HG03432 (cell line): Measurements from ENCODE around the gene GZMB.
"Not testable (repeated sequence)": the region's sequence is repeated elsewhere in the genome, so short reads cannot be mapped to it uniquely, and the experiment has no call there.

ENCODE experiments used
- ATAC-seq: cut with Tn5 transposase; IDR thresholded peaks from one replicate; pipeline ENCODE4 v1.9.1; 2021; ENCODE audit warnings: mild to moderate bottlenecking, moderate library complexity; ENCODE audit not compliant: unreplicated experiment

GZMB gene

DNA sequence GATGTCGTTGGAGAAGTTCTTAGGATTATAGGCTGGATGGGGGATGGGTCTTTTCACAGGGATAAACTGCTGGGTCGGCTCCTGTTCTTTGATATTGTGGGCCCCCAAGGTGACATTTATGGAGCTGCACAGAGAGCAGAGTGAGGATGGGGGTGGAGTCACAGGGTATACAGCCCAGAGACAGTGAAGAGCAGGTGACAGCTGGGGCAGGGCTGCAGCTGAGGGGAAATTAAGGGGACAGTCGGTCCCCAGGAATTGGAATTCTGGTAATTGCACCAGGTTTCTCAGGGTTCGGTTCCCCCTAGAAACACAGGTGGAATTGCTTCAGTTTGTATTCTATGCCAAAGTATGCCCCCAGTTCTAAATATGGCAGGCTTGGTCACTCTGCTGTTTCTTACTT lies 1.7 kb downstream of the GZMB start:
- no peak for ATAC-seq

DNA sequence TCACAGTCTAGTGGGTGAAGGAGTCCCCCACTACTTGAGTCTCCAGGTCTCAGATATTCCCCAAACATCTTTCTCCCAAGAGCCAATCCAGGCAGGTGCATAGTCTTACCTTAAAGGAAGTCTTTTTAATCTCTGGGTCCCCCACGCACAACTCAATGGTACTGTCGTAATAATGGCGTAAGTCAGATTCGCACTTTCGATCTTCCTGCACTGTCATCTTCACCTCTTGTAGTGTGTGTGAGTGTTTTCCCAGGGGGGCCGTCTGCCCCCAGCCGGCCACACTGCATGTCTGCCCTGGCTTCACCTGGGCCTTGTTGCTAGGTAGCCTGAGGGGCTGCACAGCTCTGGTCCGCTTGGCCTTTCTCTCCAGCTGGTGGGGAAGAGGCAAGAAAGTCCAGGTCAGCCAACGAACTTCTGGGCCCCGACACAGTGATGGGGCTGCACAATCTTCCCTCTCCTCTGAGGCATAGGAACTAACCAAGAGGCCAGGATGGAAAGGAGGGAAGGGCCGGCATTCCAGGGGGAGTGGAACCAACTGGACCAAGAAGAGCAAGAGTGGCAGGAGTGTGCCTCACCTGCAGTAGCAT lies 2.1 kb downstream of the GZMB start:
- ATAC-seq: no peak

DNA sequence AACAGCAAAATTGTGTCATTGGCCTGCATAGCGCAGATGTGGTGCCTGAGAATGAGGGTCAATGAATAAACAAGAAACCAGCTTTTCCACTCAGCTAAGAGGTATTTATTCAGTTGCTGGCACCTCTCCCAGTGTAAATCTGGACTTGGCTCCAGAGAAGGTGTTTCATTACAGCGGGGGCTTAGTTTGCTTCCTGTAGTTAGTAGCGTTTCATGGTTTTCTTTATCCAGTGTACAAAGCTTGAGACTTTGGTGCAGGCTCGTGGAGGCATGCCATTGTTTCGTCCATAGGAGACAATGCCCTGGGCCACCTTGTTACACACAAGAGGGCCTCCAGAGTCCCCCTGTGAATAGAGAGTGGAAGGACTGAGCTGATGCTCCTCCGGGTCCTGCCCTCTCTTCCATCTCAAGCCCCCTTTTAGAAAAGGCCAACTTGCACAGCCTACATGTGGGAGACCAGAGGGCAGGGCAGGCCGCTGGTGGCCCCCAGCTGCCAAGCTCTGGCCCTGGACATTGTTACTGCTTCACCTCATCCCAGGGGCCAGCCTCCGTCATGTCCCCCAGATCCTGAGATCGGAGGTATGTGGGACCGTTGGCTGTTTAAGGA lies 3.0 kb downstream of the GZMB start:
- ATAC-seq: no peak

DNA sequence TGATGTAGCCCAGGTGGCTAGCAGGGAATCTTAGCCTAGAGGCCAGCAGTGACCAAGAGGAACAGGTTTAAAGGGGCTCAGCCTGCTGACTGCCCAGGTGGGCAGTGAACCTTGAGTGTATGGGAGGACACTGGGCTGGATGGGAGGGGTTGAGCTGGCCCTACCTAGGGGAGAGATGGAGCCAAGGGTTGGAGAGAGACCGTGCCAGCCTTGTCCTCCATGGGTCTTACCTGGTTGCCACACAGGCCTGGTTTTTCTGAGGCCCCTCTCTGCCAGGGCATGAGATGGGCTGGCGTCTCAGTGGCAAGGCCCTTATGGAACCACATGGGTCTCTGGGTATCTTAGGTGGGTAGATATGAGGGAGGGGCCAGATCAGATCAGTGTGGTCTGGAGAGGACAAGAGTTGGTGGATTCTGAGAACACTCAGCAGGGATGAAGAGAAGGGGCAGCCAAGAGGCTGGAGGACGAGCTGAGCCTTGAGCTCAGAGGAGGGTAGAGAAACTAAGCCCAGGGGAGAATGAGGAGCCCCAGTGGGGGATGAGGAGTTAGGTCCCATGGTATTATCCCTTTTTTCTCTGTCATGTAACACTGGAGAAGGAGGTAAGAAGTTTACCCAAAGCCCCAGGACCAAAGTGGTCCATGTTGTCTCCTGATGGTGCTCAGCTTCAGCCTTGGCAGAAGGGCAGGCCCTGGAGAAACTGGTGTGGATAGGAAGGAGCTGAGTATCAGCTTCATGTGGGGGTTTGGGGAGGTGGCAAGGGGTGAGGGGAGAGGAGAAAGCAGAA lies 3.7 kb downstream of the GZMB start:
- no peak for ATAC-seq

DNA sequence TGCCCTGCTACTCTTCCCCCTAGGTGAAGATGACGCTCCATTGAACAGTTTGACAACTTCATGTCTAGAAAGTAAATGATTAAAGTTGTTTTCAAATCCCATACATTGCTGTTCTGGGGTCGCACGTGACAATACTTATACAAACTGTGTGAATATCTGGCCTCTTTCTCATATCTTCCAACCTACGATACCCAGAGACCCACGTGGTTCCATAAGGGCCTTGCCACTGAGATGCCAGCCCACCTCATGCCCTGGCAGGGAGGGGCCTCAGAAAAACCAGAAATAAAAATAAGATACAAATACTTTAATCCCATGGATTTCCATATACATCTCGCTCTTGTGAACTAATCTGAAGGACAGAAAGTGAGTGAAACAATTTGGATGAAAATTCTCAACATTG lies 4.5 kb downstream of the GZMB start:
- ATAC-seq: no peak

DNA sequence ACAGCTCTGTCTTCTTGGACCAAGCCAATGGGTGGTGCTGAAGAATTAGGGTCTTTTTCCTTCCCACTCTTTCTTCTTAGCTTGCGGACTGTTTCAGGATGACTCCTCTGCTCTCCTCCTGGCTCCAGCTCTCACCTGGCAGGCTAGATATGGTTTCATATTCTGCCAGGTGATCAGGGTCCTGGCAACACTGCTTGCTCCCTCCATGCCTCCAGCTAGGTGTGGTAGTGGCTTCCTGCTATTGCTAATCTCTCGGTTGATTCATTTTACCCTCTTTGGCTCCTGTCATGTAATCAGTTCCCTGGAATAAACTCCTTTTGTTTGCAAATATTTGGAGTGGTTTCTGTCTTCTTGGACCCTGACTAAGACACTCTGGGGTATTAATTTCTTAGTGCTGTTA lies 20.2 kb downstream of the GZMB start:
- no peak for ATAC-seq

DNA sequence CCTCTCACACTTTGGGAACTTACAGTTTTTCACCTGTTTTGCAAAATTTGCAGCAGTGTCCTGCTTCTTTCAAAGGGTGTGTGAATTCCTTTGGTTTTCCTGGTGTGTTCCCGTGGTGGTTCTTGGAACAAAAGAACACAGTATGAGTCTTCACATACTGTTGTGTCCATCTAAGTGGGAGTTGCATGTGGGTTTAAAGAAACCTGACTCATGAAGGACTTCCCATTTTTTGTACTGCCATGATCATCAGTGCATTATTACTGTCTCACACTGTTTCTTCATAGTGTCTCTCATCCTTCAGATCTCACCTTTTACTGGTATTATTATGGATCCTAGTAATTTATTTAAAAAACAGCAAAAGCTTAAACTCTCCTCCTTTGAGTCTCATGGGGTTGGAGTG lies 20.7 kb downstream of the GZMB start:
- ATAC-seq: no peak

DNA sequence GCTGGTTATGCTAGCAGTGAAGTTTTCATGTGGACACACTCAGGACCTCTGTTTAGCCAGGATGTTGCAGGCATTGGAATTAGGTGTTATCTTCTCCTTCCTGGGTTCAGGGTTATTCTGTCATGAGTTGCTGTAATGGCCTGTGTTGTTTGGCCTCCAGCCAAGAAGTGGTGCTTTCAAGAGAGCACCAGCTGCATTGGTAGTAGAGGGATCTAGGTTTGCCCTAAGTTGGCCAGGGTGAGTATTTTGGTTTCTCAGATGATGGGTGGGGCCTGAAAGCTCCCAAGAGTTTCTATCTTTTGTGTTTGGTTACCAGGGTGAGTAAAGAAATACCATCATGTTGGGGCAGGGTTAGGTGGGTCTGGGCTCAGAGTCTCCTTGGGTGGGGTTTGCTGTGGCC lies 21.8 kb downstream of the GZMB start:
- no peak for ATAC-seq

DNA sequence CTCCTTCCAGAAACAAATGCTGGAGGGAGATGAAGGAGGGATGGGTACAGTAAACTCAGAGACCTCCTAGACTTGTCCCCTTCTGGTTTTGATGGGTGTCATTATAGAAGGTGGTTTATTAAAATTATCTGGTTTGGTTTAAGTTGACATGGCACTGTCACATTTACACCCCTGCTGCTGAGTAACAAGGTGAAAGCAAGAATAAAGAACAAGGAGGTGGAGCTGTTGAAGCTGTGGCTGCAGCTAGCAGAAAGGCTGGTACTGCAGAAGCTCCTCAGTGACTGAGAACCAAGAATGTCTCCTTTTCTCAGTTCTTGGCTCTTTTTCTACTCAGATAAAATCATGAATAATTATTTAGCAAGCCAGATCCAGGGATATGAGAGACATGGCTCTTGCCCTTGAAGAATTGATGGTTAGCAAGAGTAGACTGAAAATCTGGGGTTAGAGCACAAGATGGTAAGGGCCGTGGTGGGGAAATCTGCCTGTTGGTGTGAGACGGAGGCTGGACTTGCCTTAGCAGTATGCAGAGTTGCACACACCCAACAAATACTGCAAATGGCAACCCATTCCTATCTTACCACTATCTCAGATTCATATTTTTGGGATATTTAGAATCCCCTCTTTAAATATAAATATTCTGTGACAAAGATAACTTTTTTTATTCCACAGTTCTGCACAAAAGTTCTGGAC lies 24.2 kb downstream of the GZMB start, which contains the start of gene GZMH:
Gene GZMH (minus strand): TSS at position 31 of the 690 bp plus-strand sequence. CDS start 72 bp downstream, outside the sequence.
- ATAC-seq: peak; percentile 52

DNA sequence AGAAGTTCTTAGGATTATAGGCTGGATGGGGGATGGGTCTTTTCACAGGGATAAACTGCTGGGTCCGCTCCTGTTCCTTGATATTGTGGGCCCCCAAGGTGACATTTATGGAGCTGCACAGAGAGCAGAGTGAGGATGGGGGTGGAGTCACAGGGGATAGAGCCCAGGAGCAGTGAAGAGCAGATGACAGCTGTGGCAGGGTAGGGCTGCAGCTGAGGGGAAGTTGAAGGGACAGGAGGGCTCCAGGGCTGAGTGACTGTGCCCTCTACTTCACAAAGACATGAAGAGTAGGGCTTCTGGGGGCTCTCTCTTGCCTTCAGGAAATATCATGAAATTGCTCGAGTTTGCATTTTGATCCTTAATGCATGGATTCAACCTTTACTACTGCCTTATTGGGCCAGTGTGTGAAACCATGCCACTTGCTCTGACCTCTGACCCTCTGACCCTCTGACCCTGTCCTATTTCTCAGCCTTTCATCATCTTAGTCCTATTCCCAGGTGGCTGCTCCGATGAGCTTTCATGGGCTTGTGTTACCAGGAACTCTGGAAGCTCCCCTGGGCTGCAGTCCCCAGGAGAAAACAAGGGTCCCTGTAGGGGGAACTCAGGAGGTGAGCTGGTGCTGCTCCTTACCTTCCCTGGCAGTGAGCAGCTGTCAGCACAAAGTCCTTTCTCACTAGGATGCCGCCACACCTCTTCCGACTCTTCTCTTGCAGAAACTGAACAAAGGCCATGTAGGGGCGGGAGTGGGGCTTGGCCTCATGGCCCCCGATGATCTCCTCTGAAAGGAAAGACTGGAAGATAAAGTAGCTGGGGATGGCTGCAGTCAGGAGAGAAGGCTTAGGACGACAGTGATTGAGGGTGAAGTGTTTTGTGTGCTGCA lies 26.1 kb downstream of the GZMB start:
- no peak for ATAC-seq

DNA sequence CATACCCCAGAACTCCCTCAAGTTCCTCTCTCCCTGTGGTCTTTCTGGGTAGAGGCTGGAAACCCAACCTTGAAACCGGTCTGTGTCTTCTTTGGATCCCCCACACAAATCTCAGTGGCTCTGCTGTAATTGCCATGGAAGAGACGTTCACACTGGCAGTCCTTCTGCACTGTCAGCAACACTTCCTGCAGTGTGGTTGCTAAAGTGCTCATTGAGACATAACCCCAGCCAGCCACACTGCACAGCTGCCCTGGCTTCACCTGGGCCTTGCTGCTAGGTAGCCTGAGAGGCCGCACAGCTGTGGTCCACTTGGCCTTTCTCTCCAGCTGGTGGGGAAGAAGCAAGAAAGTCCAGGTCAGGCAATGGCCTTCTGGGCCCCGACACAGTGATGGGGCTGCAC lies 26.9 kb downstream of the GZMB start:
- ATAC-seq: no peak

DNA sequence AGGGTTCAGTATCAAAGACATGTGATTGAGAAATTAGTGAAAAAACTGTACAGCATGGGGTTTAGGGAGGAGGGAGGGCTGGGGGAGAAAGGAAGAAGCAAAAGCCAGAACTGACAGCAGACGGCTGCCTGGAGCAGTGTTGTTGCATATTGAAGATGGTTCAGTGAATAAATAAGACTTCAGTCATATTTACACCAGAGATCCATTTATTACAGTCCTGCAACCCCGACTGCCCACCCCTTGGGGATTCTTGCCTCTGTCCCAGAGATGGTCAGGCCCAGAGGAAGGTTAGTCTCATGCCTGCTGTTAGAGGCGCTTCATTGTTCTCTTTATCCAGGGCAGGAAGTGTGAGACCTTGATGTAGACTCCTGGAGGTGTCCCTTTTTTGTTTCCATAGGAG lies 27.7 kb downstream of the GZMB start:
- no peak for ATAC-seq

DNA sequence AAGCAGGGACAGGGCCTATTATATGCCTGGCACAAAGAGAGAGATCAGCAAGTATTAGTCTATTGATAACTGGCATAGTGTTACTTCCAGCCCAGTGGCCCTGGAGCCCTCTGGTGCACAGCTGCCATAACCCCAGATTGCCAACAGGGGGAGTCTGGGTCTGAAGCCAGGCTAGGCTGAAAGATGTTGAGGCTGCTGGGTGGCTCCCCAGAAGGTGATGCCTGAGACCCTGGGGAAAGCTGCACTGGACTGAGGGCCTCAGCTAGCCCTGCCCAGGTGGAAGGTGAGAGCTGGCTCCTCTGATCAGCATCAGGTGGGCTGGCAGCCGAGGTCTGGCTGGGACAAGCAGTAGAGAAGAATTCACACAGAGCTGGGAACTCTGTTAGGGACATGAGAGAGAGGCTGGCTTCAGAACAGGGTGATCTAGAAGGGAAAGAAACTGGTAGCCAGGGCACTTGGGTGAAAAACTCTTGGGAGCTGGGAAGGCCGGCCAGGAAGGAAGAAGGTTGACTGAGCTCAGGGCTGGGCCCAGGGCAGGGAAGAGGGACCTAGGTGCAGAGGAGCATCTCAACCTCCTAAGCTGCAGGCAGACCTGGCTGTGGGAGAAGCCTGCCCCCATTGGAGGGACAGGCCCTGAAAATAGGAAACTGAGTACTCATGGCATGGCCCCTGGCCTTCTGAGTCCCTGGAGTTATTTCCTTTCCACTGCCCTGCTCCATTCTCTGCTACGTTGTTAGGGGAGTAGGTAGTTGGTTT lies 28.4 kb downstream of the GZMB start:
- ATAC-seq: peak; percentile 86

DNA sequence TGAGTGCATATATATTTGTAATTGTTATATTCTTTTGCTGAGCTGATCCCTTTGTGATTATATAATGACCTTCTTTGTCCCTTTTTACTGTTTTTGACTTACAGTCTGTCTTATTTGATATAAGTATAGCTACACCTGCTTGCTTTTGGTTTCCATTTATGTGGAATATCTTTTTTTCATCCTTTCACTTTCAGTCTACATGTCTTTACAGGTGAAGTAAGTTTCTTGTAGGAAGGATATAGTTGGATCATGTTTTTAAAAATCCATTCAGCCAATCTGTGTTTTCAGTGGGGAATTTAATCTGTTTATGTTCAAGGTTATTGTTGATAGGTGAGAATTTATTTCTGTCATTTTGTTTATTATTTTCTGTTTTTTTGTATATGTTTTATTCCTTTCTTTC lies 36.6 kb downstream of the GZMB start:
- ATAC-seq: no peak

DNA sequence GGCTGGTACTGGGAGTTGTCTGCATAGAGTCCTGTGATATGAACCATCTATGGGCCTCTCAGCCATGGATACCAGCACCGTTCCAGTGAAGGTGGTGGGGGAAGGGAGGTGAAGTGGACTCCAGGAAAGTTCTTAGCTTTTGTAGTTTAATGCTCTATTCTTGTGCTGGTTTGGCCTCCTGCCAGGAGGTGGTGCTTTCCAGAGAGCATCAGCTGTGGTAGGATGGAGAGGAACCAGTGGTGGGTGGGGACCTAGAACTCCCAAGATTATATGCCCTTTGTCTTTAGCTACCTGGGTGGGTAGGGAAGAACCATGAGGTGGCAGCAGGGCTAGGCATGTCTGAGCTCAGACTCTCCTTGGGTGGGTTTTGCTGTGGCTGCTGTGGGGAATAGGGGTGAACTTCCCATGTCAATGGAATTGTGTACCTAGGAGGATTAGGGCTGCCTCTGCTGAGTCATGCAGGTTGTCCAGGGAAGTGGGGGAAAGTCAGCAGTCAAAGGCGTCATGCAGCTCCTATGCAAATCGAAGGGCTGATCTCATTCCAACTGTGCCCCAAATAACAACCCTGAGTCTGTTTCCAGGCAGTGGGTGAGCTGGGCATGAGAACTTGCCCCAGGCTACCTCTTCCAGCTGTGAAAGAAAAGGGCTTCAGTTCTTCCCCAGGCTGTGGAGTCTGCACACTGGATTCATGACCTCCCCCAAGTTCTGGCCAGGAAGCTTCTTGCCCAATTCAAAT lies 38.7 kb downstream of the GZMB start:
- ATAC-seq: no peak

DNA sequence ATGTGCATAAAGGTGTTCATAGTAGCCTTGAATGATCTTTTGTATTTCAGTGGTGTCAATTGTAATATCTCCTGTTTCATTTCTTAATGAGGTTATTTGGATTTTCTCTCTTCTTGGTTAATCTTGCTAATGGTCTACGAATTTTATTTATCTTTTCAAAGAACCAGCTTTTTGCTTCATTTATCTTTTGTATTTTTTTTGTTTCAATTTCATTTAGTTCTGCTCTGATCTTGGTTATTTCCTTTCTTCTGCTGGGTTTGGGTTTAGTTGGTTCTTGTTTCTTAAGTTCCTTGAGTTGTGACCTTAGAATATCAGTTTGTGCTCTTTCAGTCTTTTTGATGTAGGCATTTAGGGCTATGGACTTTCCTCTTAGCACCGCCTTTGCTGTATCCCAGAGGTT lies 43.0 kb downstream of the GZMB start:
- not testable (repeated sequence) for ATAC-seq

DNA sequence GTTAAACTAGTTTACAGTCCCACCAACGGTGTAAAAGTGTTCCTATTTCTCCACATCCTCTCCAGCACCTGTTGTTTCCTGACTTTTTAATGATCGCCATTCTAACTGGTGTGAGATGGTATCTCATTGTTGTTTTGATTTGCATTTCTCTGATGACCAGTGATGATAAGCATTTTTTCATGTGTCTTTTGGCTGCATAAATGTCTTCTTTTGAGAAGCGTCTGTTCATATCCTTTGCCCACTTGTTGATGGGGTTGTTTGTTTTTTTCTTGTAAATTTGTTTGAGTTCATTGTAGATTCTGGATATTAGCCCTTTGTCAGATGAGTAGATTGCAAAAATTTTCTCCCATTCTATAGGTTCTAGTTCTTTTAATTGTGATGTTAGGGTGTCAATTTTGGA lies 49.6 kb downstream of the GZMB start:
- ATAC-seq: not testable (repeated sequence)
